GM12874 (cell line): ENCODE measurements around the gene WDR55.

Source experiments
- CTCF ChIP-seq: IDR thresholded peaks from 2 replicates; pipeline ENCODE4 v1.5.1; 2011; ENCODE audit warnings: low read depth, mild to moderate bottlenecking, control low read depth, low read length, moderate library complexity; ENCODE audit not compliant: insufficient read depth

The WDR55 gene

GRCh38 chr5:140711794-140712193 lies 47.1 kb downstream of the WDR55 start:
- TF ChIP-seq CTCF = no peak

- no peak for TF ChIP-seq CTCF
Observed at GRCh38 chr5:140713562-140714094, 48.9 kb downstream of the WDR55 start.

GRCh38 chr5:140718266-140718592 lies 53.5 kb downstream of the WDR55 start:
- no peak for TF ChIP-seq CTCF
